ENCODE measurements around the gene PIAS2. TPM values are rescaled to one million over a fixed set of nuclear protein-coding genes. Genes with fewer than 3 reads are reported as not detected.
"Not testable (repeated sequence)": the region's sequence is repeated elsewhere in the genome, so short reads cannot be mapped to it uniquely, and the experiment has no call there.

Gene PIAS2
- total RNA-seq, 4 donors from 2014 or later = 12.1 to 42.7 (median 16.9) TPM

- 94% methylated on average over 4 of the region's 4 CpGs for whole genome bisulfite sequencing
- Histone ChIP-seq H3K27ac (no peak overlapping the region), H3K36me3 (peaks cover 3% of the 10 kb centered on the region), H3K27me3 (no peaks in the 10 kb centered on the region), H3K4me3 (no peak overlapping the region), H3K4me1 (no peaks in the 10 kb centered on the region), H3K9me3 (no peaks in the 10 kb centered on the region)
- DNase-seq (ENCODE audit: low spot score in 2 of 2) = no peak
- TF ChIP-seq POLR2A (IDR thresholded peaks at IDR 0.05) (no peak), CTCF (IDR thresholded peaks at IDR 0.05) (no peak), POLR2AphosphoS5 (IDR thresholded peaks at IDR 0.05) (no peak), EP300 (IDR thresholded peaks at IDR 0.05) (no peak)
Measured at GRCh38 chr18:46814399-46814798, 102.9 kb downstream of the PIAS2 start.

- no peak for DNase-seq (ENCODE audit: low spot score in 2 of 2)
- H3K4me3 ChIP-seq = no peak overlapping the region
- H3K27me3 ChIP-seq = no peaks in the 10 kb centered on the region
- no peak for TF ChIP-seq POLR2A (IDR thresholded peaks at IDR 0.05)
- no peak for TF ChIP-seq POLR2AphosphoS5 (IDR thresholded peaks at IDR 0.05)
- TF ChIP-seq CTCF (IDR thresholded peaks at IDR 0.05) = no peak
- TF ChIP-seq EP300 (IDR thresholded peaks at IDR 0.05) = no peak
- H3K9me3 ChIP-seq = no peaks in the 10 kb centered on the region
- no peak overlapping the region for H3K27ac ChIP-seq
- H3K36me3 ChIP-seq = peaks cover 3% of the 10 kb centered on the region
- no peaks in the 10 kb centered on the region for H3K4me1 ChIP-seq
- 87% methylated on average over 2 of the region's 2 CpGs for WGBS
Measured at GRCh38 chr18:46812311-46812710, 105.0 kb downstream of the PIAS2 start.

- 88% methylated on average over 2 of the region's 2 CpGs for WGBS
- DNase-seq (ENCODE audit: low spot score in 2 of 2) = no peak
- peaks cover 3% of the 10 kb centered on the region for H3K36me3 ChIP-seq
- no peak overlapping the region for H3K4me3 ChIP-seq
- H3K9me3 ChIP-seq = no peaks in the 10 kb centered on the region
- no peak for TF ChIP-seq EP300 (IDR thresholded peaks at IDR 0.05)
- no peak for TF ChIP-seq POLR2A (IDR thresholded peaks at IDR 0.05)
- TF ChIP-seq CTCF (IDR thresholded peaks at IDR 0.05) = no peak
- TF ChIP-seq POLR2AphosphoS5 (IDR thresholded peaks at IDR 0.05) = no peak
- no peaks in the 10 kb centered on the region for H3K4me1 ChIP-seq
- no peaks in the 10 kb centered on the region for H3K27me3 ChIP-seq
- no peak overlapping the region for H3K27ac ChIP-seq
Measured at GRCh38 chr18:46810481-46811000, 106.8 kb downstream of the PIAS2 start.

GRCh38 chr18:46809145-46809544, 108.2 kb downstream of the PIAS2 start:
- H3K27me3 ChIP-seq = no peaks in the 10 kb centered on the region
- WGBS = 82% methylated on average over 5 of the region's 5 CpGs
- H3K9me3 ChIP-seq = no peaks in the 10 kb centered on the region
- H3K4me1 ChIP-seq = no peaks in the 10 kb centered on the region
- no peaks in the 10 kb centered on the region for H3K36me3 ChIP-seq
- no peak for DNase-seq (ENCODE audit: low spot score in 2 of 2)
- no peak overlapping the region for H3K4me3 ChIP-seq
- no peak for TF ChIP-seq POLR2A (IDR thresholded peaks at IDR 0.05)
- TF ChIP-seq CTCF (IDR thresholded peaks at IDR 0.05) = no peak
- no peak for TF ChIP-seq POLR2AphosphoS5 (IDR thresholded peaks at IDR 0.05)
- no peak for TF ChIP-seq EP300 (IDR thresholded peaks at IDR 0.05)
- no peak overlapping the region for H3K27ac ChIP-seq

GRCh38 chr18:46795945-46796344, 121.4 kb downstream of the PIAS2 start:
- H3K36me3 ChIP-seq; H3K27ac ChIP-seq; H3K4me1 ChIP-seq; H3K9me3 ChIP-seq; DNase-seq (ENCODE audit: low spot score in 2 of 2); H3K4me3 ChIP-seq; H3K27me3 ChIP-seq: not testable (repeated sequence)
- WGBS = 95% methylated on average over 6 of the region's 6 CpGs

- Histone ChIP-seq H3K4me1 (no peaks in the 10 kb centered on the region), H3K36me3 (no peaks in the 10 kb centered on the region), H3K9me3 (no peaks in the 10 kb centered on the region), H3K4me3 (no peak overlapping the region), H3K27ac (no peak overlapping the region), H3K27me3 (no peaks in the 10 kb centered on the region)
- DNase-seq (ENCODE audit: low spot score in 2 of 2) = no peak
- WGBS = 100% methylated on average over 1 of the region's 1 CpG
- TF ChIP-seq POLR2A (IDR thresholded peaks at IDR 0.05) (no peak), EP300 (IDR thresholded peaks at IDR 0.05) (no peak)
Measured at GRCh38 chr18:46794607-46795006, 122.7 kb downstream of the PIAS2 start.

Measured in suprapubic skin (tissue), 4 donors.